Brain microvascular endothelial cell (primary cell): ENCODE measurements around the gene CLRN1.
A peak's percentile ranks its signal among the peaks of the same experiment; 100 is the strongest.

Experiments used
- DNase-seq: peaks from one replicate; pipeline ENCODE4 v3.0.0-alpha.2; 2020
- H3K27ac ChIP-seq: fragments of 250-450 bp; sonication (Bioruptor Pico); 2 replicates; pipeline ENCODE4 v1.5.1; 2020; ENCODE audit warnings: mild to moderate bottlenecking, moderate library complexity
- H3K27me3 ChIP-seq: fragments of 250-450 bp; sonication (Bioruptor Pico); replicated peaks from 2 replicates; pipeline ENCODE4 v1.5.1; 2020; ENCODE audit warnings: mild to moderate bottlenecking
- H3K36me3 ChIP-seq: fragments of 250-450 bp; sonication (Bioruptor Pico); replicated peaks from 2 replicates; pipeline ENCODE4 v1.5.1; 2020; ENCODE audit warnings: mild to moderate bottlenecking
- H3K4me3 ChIP-seq: 2 replicates; pipeline ENCODE4 v1.5.1; 2011; ENCODE audit warnings: low read depth, mild to moderate bottlenecking, control low read depth, low read length, moderate library complexity
- CTCF ChIP-seq: IDR thresholded peaks from 2 replicates; pipeline ENCODE4 v1.5.1; 2011; ENCODE audit warnings: low read depth, mild to moderate bottlenecking, moderate library complexity, low read length, control low read depth, inconsistent platforms; ENCODE audit errors: missing control alignments
- in situ Hi-C: cut with HindIII; loops from 2 replicates; pipeline ENCODE4 v1.10.0; 2017; ENCODE audit warnings: low sequenced_read_pairs, low pct_ligation_motif_present

Gene CLRN1

DNA sequence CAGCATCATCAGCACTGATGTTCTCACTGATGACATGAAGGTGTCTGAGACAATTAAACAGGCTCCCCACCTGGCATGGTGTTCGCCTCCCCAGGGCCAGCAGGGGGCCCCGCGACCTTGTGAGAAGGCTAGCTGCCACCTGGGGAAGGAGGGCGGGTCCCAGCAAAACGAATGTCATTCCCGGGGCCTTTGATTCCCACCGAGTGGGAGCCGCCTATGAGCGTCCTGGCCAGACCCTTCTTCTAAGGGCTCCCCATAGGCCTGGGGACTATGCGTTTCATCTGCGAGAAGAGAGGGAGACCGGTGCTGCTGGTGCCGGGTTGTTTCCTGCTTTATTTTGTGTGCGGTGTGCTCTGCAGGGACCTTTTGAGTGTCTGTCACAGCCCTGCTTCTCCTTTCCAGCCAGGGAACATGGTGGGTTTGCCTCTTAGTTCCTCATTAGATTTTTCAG lies 46.8 kb downstream of the CLRN1 start:
- Histone ChIP-seq H3K27ac (no peak overlapping the region), H3K36me3 (no peaks in the 10 kb centered on the region), H3K4me3 (peak overlapping the region; percentile 22), H3K27me3 (no peaks in the 10 kb centered on the region)
- in situ Hi-C loops = no loop called here
- peak; percentile 84 for TF ChIP-seq CTCF
- no peak for DNase-seq

DNA sequence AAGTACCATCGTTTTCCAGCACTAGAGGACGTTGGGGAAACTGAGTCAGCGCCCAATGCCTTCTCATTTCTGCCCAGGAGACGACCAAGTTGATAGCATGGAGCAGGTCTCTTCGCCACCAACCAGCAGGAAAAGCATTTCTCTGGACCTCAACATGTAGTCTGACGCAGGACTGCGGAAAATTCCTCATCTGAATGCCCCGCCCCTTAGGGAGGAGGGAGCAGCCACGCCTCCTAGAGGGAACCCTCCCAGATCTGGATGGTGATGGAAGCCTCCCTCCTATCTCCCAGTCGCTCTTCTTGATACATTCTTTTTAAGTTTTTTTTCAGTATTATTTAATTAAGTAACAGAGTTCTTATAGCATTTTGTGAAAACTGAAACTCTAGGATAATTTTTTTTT lies 49.9 kb downstream of the CLRN1 start:
- TF ChIP-seq CTCF = no peak
- Histone ChIP-seq H3K4me3 (no peak overlapping the region), H3K36me3 (no peaks in the 10 kb centered on the region), H3K27me3 (no peaks in the 10 kb centered on the region), H3K27ac (no peak overlapping the region)
- in situ Hi-C loops = no loop called here
- no peak for DNase-seq

DNA sequence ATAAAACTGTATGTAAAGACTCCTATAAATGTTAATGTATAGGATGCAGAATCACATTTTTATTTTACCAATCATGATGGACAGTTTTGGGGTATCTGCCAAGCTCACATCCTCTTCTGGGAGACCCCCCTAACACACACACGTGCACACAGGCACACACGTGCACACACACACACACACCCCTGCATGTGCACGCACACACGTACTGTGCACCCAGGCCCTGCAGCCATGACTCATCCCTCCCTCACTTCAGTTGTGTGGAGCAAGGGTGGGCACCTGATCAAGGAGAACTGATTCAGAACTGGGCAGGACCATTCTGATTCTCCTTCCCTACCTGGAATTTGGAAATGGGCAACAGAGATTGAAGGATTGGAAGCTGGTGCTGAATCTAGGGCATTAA lies 51.3 kb downstream of the CLRN1 start:
- TF ChIP-seq CTCF = no peak

DNA sequence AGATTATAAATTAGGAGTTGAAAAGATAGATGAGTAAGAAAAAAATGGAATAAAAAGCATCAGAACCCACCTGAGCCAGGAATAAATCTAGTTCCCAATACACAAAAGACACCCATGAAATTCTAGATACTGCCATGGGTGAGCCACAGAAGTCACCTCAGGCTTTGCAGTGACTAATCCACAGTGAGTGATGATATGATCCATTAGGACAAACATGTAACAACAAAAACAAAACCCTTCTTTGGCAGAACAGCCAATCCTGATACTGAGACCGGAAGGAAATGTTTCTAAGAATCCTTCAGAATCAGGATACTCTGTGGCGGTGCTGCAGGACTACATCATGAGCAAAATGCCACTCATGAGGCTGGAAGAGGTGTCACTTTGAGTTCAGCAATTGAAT lies 52.3 kb downstream of the CLRN1 start:
- H3K27me3 ChIP-seq = no peaks in the 10 kb centered on the region
- TF ChIP-seq CTCF = no peak
- in situ Hi-C loops = no loop called here
- H3K27ac ChIP-seq = no peak overlapping the region
- DNase-seq = peak; percentile 31
- no peak overlapping the region for H3K4me3 ChIP-seq
- H3K36me3 ChIP-seq = no peaks in the 10 kb centered on the region

More for the DNA sequence above, 51.3 kb downstream of the CLRN1 start:
- H3K27ac ChIP-seq = no peak overlapping the region
- in situ Hi-C loops = no loop called here
- no peaks in the 10 kb centered on the region for H3K36me3 ChIP-seq
- H3K27me3 ChIP-seq = no peaks in the 10 kb centered on the region
- DNase-seq = no peak
- no peak overlapping the region for H3K4me3 ChIP-seq

DNA sequence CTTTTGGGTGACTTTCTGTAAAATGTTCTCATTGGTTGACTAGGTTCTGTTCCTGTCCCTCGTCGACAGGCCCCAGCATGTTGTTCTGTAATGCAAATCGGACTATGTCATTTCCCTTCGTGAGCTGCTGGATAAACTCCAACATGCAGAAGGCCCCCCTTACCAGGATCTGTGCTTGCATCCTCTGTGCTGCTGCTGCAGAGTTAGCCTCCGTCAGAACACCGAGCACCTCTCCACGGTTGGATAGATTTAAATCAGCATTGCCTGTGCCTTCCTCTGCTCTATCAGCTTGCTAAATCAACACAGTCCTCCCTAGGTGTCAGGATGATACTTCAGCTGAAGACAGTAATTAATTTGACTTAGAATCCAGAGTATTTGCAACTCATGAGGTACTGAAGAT lies 54.6 kb downstream of the CLRN1 start:
- DNase-seq = no peak

More for the DNA sequence above, 54.6 kb downstream of the CLRN1 start:
- H3K4me3 ChIP-seq = no peak overlapping the region
- H3K27ac ChIP-seq = no peak overlapping the region
- no peak for TF ChIP-seq CTCF
- no peaks in the 10 kb centered on the region for H3K36me3 ChIP-seq
- in situ Hi-C loops = no loop called here
- H3K27me3 ChIP-seq = no peaks in the 10 kb centered on the region
